TTC549 (cell line): ENCODE results near the gene DPEP3.

Experiments
- FAIRE-seq: peaks from 2 replicates; lab custom pipeline; 2012; peaks lifted over from hg19 to GRCh38; lab: Jason Lieb, UNC

The DPEP3 gene

DNA sequence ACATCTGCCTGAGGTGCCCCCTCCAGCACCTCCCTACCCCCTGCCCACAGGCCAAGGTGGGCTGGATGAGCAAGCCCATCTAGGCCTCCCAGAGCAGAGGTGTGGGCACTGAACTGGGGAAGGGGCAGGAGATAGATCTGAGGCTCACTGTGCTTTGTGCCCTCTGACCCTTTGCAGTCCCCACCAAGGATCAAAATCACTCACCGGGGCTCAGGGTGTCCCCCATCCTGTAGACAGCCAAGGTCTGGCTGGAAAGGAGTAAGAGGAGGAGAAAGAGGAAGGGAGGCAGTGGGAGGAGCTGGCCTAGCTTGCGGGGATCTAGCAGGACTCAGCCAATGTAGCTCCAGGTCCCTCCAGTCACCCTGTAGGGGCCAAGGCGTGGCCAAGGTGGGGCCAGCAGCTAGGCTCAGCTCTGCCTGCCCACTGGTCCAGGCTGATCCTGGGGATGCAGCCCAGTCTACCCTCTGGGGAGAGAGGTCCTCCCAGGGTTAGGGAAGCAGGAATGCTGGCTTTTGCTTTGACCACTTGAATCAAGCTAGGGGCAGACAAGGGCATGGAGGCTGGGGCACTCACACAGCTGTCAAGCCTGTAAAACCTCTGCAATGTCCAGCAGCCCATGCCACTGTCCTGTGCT is 13.6 kb downstream of the DPEP3 start:
- FAIRE-seq: no peak

DNA sequence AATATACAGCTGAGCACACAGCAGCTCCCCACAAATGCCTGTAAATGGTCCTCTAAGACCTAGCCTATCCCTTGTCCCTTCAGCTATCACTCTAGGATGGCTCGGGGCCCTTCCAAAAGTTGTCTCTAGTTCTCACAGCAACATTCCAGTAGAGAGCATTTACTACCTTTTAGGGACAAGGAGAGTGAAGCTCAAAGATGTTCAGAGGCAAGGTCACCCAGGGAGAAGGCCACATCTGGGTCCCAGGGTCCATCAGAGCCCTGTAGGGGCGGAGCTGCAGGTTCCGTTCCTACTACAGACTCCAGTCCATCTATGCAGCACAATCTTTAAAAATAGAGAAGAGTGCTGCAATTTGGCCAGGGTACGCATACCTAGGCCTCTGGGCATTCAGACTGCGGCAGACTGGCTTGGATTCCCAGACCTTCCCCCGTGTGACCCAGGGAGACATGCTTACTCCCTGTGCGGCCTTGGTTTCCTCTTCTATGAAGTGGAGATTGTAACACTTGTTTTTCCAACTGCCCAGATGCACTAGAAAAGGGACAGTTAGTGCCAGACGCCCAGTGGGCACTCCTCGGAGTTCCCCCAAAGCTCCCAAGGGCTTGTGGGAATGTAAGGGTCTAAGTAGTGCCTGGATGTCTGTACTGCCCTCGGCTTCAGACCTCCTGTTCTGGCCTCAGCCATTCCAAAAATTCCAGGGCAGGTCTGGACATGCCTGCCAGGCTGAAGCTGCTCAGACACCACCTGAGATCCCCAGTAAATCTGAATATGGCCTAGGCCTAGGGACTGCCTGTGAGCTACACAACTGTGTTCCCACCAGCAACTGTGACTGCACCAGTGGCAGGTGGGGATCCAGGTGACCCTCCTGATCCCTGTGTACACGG is 14.4 kb downstream of the DPEP3 start:
- no peak for FAIRE-seq

DNA sequence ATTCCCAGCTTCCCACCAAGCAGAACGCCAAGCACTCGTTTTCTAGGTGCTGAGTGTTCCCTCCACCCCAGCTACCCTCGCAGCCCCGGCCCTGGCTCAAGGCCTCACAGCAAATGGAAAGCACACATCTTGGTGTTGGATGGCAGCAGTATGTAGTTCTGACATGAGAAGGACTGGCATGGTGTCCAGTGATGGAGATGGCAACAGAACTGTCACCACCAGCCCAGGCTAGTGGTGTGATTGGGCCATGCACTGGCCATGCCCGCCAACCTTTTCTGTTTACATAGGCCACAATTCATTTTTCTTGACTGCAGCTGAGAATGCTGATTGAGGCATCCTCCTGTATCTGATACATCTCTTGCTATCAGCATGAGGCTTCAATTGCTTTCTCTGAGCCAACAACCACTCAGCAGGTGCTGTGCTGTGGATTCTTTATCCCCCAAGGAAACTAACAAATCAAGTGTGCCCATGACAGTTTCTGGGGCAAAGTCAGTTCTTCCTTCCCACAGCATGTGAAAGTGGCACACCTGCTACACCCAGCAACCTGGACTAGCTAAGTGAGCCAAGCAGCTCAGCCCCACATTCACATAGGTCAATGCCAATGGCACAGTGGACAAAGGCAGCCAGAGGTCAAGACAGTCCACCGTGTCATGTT is 15.7 kb downstream of the DPEP3 start:
- no peak for FAIRE-seq

DNA sequence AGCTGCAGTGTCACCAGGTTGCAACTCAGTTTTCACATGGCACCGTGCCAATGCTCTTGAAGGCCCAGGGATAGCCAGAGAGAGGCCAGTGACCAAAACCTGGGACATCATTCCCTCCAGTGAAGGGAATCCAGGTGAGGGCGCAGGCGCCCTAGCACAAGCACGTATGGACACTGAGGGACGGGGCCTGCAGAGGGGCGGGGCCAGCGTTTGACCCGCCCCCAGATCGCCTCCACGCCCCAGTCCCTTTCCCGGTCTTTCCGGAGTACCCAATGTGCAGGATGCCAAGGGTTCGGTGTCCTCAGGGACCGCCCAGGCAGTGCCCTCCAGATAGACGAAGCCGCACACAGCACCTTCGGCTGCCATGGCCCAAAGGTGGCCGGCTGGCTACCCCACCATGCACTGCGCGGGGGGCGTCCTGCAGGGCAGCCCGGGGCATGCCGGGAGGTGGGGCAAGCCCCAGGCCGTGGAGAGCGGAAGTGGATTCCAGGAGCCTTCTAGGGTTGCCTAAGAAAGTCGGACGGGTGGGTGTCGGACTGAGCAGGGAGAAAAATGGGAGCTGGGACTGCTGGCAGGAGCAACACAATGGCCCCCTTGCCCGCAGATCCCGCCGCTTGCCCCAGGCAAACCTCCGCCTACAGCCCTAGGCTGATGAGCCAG is 16.5 kb downstream of the DPEP3 start:
- FAIRE-seq: no peak

DNA sequence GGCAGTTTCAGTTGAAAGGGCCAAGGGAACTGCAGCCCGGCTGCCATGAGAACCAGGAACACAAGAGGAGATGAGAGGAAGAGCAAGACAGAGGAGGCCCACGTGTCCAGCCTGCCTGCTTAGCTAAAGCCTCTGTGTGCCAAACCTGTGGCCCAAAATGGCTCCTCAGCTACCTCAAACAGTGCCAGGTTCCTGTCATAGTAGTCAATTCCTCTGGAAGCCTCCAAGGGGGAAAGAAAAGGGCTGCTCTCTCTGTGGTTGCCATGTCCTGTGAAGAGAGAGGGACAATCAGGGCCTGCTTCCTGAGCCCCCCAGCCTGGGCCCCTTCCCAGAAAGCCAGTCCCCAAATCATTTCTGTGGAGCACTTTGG is 17.0 kb downstream of the DPEP3 start:
- no peak for FAIRE-seq

DNA sequence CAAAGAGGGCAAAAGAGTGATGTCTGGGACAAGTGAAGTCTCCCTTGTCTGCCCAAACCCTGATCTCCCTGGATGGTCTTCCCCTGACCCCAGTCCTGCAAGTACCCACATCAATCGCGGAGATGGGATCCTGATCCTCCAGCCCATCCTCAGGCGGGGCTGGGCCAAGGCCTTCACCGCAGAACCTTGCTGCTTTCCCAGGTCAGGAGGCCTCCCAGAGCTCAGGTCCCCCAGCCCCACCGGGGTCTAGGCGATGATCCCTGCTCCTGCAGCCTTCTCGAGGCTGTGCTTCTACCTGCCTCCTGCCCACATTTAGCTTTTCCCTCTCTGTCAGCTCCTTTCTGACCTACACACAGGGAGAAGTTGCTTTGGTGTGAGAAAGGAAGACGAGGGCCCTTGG is 18.2 kb downstream of the DPEP3 start:
- FAIRE-seq: no peak

DNA sequence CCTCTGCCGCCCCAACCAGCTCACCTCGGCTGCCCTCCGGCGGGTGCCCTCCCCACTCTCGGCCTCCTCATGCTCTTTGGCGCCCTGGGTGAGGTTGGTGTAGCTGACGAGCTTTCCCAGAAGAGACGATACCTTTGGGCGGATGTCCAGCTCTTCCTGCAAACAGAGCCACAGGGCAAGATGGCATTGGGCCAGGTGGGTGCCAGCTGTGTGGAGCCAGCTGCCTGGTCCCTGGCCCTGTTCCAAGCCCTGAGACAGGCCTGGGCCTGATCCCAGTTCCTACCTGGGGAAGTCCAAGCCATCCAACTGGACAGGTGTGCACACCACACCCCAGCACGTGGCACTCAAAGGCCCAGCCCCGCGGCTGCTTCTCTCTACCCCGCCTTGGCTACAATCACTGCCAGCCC is 18.7 kb downstream of the DPEP3 start:
- no peak for FAIRE-seq

DNA sequence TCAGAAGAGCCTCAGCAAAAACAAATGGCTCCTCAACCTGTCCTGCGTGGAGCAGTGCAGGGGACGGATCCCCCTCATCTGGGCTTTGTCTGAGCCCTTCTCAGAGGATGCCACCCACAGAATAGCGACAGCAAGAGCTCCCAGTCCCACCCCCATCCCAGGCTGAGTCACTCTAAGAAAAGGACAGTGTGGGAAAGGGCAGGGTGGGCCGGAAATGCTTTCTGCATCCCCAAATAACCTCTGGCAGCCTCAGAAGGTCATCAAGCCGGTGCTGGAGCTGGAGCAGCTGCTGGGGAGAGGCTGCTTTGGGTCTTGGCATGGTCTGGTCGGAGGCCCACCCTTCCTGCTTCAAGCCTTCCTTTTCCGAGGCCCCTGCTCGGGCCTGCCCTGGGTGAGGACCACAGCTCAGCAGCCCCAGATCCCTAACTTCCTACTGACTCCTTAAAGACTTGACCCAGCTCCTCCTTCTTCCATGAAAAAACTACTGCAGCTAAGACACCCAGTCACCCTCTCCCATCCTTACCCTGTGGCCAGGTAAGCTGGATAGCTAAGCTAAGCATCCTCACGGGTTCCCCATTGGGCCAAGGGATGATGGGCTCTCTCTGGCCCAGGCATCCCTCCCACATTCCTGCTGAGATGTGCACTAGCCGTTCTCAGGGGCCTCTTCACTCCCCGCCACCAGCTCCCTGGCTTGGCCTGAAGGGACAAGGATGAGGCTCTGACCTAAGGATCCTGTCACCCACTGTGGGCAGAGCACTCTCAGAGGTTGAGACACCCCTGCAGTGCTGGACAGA is 20.6 kb downstream of the DPEP3 start:
- no peak for FAIRE-seq

DNA sequence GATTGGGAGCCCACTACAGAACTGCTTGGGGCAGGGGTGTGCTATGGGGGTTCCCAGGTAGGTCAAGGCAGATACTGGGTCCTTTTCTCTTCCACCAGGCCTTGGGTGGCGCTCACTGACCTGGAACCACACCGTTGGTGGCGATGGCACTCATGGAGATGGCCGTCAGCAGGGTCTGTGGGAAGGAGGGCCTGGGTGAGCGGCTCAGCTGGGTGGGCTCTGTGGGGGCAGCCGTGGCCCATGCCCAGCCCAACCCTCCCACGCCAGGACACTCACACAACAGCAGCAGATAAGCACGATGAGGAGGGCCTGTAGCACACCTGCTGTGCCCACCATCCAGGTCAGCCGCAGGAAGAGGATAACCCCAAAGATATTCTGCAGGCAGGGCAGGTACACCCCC is 22.7 kb downstream of the DPEP3 start:
- no peak for FAIRE-seq

DNA sequence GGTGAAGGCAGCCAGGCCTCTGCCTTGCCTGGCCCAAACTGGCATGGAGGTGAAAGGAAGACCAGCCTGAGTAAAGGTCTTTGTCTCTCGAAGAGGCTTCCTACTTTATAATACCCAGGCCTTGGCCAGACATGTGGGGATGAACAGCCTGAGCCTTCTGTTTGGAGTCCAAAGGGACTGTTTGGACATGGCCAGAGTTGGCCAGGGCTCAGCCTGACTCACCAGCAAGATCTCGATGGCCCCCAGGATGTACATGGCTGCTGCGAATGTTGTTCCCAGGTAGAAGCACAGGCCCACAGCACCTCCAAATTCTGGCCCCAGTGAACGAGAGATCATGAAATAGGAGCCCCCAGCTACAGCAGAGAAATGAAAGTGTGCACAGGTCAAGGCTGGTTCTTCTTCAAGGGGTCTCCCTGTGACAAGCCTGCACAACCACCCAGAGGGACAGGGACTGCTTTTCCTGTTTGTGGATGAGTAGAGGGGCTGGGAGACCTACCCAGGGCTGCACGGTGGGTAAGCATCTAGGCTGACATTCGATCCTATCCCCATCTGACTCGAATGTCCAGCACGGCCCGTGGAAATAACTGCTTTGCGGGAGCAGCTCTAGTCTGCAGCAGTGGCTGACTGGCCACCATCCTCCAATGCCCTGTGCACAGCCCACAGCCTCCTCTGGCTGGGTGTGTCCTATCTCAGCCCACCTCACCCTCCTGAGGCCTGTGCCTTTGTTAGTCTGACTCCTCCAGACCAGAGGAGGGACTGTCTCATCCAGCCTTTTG is 25.7 kb downstream of the DPEP3 start:
- FAIRE-seq: no peak

DNA sequence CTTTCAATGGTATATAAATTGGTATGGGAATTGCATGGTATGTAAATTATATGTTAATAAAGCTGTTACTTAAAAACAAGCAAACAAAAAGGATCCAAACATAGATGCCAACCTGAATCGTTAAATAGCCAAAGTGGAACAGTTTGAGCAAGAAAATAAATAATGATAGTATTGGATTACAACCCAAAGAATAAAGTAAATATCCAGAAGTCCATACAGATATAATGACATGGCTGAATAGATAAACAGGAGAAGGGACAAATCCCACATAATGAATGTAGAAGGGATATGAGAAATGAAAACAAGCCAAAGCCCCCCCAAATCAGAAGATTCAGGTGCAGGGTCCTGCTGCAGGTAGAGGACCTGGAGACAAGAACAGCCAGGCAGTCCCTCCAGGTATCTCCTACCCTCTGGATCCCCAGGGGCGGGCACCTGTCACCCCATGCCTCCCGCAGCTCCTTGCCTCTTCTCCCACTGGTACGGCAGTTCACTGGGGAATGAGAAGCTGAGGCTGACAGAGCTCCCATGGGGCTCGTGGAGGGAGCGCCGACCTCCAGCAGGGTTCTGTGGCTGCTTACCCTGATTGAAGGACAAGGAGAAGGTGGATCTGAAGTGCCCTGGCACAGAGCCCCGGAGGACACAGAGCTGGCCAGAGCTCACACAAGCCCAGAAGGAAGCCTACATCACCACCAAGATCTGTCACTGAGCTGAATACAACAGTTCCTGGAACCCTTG is 26.5 kb downstream of the DPEP3 start:
- FAIRE-seq: no peak

DNA sequence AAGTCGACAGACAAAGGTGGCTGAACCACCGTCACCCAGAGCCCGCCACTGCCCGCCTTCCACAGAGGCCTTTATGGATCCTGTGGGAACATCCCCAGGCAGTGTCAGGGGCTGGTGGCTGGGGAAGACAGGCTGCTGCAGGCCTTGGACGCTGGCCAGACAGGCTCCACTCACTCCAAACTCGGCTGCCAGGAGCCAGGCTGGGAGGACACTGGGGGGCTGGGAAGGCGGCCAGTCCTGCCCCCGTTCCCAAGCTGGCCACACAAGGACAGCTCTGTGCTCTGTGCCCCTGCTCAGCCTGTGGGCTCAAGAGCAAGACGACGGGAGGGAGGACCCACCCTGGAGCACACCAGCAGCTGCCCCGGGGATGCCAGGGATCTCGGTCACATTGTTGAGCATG is 28.8 kb downstream of the DPEP3 start:
- FAIRE-seq: no peak

DNA sequence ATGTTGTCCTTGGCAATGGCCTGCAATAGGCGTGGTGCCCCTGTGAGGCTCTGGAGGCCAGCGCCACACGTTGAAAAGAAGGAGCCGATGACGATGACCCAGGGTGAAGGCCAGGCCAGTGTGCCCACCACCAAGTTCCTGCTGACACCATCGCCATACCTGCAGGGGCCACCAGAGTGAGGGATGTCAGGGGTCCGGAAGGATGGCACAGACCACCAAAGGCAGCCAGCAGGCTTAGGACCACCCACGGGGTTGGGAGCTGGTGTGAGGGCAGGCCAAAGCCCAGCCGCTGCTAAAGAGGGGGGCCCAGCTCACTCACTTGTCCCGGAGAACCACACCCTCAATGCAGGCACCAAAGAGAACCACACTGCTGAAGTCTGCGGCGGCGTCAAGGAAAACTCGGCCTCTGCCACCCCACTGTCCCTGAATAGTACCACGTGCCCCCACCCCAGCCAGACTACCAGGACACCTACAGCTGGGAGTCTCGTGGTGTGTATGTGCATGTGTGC is 29.9 kb downstream of the DPEP3 start:
- FAIRE-seq: no peak

DNA sequence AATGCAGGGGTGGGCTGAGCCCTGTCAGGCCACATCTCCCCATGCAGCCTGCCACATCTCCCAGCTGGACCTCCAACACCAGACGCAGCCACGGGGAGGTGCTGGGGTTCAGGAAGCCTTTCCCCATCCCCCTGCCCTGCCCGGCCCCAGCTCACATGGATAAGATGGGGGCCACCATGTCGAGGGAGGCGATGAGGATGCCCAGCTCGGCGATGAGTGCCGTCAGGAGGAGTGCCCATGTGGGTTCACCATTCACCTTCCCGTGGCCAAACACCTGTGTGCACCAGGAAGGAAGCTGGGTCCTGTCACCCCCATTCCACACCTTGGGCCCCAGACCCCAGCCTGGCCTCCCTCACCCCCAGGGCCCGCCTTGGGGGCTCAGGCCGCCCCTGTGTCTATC is 30.7 kb downstream of the DPEP3 start:
- FAIRE-seq: no peak

DNA sequence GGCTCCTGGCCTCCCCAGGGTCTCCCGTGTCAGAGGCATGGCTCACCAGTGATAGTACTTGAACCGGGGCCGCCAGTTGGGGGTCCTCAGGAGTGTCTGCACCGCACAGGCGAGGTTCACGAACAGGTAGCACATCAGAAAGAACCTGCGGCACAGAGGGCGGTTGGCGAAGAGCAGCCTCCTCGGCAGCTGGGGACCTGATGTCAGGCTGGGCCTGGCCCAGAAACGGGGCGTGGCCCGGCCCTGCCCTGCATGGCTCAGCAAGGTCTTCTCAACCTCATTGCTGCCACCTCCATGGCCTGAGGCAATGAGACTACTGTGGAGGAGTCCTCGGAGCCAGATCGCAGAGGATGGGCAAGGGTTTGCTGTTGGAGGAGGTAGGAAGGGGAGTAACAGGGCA is 32.3 kb downstream of the DPEP3 start:
- no peak for FAIRE-seq

DNA sequence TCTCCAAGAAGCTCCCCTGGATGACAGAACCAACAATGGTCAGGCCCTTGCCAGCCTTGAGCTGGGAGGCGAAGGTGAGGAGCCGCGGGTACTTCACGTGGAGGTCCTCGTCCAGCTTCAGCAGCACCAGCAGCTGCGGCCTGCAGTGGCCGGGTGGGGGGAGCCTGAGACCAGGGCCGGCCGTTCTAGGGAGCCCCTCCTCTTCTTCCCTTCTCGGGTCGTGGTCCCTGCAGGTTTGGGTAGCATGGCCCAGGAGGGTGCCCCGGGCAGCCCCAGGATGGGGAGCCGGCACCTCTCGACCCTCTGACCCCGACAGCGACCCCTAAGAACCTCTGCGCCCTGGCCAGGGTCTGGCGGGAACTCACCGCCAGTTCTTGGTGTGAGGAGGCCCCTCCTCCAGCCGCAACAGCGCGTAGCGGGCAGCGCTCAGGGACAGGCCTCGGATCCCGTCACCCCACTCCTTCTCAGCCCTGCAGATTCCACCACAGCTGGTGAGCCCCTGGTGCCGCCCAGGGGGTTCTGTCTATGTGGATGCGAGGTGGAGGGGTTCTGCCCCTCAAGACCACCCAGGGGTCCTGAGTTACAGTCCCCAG is 33.2 kb downstream of the DPEP3 start:
- FAIRE-seq: no peak

DNA sequence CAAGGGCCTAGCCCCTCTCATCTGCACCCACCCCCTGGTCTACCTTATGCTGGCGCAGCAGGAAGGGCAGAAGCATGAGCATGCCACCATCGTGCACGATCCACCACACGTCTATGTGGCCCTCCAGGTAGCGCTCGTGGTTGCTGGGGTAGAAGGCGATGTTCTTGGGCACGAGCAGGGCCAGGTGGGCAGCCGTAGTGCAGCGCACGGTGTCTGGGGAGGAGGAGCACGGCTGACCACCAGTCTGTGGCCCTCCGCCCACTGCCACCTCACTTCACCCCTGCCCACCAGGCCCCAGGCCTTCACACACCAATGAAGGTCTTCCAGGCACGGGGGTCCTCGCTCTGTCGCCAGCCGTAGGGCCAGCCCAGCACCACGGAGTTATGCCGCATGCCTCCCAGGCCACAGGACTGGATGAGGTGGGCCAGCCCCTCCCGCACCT is 34.1 kb downstream of the DPEP3 start:
- FAIRE-seq: no peak

DNA sequence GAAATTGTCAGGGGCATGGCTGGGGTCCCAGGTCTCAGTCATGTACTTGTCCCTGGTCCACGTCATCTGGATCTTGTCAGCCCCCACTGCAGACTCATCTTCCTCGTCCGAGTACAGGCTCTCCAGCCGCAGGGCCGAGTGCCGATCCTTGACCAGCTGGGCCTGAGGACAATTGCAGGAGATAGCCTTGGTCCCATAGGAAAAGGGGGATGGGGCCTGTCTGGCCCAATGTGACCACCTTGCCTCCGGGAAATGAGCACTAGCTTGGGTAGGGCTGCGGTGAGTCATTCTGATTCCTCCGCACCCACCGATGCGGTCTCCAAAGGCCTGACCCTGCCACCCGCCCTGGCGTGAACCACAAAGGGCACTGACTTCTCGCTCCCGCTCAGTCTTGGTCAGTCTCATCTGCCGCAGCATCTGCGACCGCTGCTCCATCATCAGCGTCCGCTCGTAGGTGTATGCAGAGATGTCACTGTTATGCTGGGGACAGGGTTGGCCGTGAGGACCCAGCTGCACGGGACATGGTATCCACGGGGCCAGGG is 34.8 kb downstream of the DPEP3 start:
- FAIRE-seq: no peak

DNA sequence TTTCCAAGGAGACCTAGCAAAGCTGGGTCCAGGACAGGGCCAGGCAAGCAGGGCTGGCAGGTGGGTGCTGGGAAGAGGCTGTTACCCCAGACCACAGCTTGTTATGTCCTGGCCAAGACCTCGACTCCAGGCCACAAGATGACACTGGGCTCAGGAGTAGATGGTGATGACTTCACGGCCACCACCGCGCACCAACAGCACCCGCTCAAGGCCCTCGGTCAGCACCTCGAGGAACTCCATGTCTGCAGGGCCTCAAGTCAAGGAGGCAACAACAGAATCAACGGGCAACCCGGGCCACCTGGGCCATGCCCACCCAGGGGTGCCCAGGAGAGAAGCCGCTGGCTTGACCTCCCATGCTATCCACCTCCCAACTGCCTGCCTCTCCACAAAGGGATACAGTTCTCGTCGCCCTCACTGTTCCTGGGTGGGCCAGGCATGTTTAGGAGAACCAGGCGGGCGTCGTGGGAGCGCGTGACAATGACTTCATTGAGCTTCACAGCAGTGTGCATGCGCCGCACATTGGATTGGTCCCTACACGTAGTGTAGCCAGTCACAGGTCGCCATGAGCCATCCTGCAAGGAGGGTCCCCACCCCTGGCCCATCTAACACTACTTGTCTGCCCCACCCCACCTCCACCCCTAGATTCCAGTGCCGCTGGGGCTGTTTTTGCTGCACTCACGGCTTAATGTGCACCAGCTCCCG is 35.5 kb downstream of the DPEP3 start:
- FAIRE-seq: no peak
